COR-L47 (cell line): ENCODE measurements around the gene LRFN5.
A peak's percentile ranks its signal among the peaks of the same experiment; 100 is the strongest.

Source experiments
- DNase-seq: peaks from one replicate; lab custom pipeline; 2025; lab: John Stamatoyannopoulos, UW

The LRFN5 gene

DNA sequence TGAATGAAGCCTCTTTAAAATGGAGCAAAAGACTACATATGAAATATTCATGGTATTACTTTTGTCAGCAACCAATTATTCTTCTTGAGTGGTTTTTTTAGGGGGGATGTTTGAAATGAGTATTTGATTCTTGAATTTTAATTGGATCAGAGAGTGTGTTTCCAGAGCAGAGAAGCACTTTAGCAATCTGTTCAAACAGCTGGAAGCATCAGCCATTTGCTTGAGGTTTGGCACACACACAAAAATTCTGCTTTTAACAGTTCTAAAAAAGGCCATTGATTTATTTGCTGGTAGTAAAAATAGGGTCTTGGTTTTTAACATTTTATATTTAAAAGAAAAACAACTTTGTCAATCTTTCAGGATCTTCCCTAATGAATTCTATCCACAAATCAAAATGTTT is 292.7 kb downstream of the LRFN5 start:
- DNase-seq, result no peak

- DNase-seq, result no peak
Measured at GRCh38 chr14:41900644-41901043, 294.0 kb downstream of the LRFN5 start.

DNA sequence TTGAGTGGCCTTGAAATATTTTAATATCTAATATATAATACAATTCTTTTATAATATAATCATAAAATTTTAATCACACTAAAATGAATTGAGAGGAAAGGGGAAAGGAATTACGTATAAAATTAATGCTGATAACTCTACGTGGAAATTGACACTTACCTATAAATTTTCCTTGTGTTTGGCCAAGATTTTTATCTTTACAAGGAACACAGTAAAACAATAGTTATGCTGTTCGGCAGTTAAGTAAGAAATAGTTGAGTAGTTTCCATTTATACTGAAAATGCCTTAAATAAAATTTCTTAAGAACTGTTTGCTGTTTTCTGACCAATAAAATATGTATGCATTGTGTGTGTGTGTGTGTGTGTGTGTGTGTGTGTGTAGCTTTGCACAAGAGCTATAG is 294.4 kb downstream of the LRFN5 start:
- no peak for DNase-seq

DNA sequence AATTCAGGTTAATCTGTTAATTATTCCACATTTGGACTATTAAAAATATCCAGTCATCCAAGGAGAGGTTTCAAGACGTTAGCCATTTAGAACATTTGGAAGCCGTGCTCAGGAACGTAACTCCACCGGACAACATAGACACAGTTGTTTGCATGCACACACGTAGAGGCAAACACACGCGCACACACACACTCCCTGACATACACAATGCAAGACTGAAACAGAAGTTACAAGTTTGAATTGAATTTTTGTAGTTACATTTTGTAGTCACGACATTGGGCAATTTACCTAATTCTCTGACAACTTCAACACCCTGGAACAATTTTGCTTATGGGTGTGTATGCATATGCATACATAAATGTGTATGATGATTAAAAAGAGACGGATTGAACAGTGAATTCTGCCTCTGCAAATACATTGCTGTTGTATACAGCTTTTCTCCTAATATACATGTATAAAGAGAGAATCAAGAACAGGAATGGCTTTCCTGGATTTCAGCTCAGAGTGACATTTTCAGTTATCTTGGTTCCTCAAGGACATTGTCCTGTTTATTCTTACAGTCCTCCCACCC is 298.8 kb downstream of the LRFN5 start:
- DNase-seq, result no peak

- DNase-seq, result peak; percentile 46
Measured at GRCh38 chr14:41911155-41911554, 304.5 kb downstream of the LRFN5 start.

GRCh38 chr14:41913398-41913797 is 306.7 kb downstream of the LRFN5 start:
- DNase-seq, result no peak

DNA sequence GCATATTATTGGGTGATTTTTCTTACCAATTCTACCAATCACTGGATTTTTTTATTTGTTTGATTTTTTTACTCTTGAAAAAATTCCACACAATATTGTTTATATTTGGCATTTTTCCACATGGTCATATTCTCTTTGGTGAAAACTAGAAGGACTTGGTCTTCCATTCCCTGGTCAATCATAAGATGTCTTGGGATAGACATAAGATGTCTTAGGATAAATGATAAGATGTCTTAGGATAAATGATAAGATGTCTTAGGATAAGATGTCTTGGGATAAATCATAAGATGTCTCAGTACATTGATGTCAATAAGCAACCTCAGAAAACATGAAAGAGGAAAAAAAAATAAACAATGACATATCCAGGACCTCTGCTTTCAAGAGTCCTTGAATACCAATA is 309.1 kb downstream of the LRFN5 start:
- DNase-seq, result no peak

DNA sequence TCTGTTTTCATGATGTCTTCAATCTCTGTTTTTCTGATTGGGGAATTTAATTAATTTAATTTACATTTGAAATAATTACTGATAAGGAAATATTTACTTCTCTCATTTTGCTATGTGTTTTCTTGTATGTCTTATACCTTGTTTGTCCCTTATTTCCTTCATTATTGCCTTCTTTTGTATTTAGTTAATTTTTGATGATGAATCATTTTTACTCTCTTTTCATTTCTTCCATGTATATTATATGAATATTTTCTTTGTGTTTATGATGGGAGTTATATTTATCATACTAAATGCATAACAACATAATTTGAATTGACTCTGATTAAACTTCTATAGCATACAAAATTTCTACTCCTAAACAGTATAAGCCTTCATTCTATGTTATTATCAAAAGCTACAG is 309.6 kb downstream of the LRFN5 start:
- no peak for DNase-seq

- peak; percentile 33 for DNase-seq
Measured at GRCh38 chr14:41925409-41925808, 318.7 kb downstream of the LRFN5 start.

DNA sequence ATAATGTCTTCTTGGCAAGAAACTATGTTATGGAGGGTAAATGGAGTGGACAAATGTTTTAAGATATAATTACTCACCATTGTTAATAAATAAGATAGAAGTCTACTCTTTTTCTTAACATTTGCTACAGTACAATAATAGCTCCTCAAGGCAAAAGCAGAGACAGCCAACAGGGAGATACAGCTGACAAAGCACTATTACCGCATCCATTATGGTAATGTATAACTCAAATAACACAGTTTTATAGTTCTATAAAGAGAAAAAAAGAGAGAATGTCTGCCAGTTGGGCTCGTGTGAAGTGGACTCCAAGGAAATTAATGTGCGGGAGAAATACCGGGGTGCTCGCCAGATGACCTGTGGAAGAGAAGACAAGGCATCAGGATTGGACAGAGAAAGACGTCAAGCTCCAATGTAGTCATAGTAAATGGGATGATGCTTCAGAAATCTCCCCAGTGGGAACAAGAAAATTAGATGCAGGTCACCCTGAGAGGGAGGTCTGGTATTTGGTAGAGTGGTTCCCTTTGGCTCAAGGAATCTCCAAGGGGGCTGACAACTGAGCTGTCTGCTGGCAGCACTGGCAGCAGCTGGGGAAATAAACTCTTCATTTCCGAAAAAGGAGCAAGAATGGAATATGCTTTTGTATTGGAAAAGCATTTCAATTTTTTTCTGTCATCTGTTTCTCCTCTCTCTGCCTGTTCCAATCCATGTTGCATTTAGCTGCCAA is 343.9 kb downstream of the LRFN5 start:
- DNase-seq, result no peak
